Epithelial cell of prostate (primary cell): ENCODE results near the gene ADGRD1.

ENCODE experiments used
- DNase-seq: peaks from one replicate; pipeline ENCODE4 v3.0.0-alpha.2; 2011; ENCODE audit warnings: low read depth, low spot score
- H3K27ac ChIP-seq: fragments of 450-650 bp; 2 replicates; pipeline ENCODE4 v1.5.1; 2017; ENCODE audit warnings: mild to moderate bottlenecking

Gene ADGRD1

DNA sequence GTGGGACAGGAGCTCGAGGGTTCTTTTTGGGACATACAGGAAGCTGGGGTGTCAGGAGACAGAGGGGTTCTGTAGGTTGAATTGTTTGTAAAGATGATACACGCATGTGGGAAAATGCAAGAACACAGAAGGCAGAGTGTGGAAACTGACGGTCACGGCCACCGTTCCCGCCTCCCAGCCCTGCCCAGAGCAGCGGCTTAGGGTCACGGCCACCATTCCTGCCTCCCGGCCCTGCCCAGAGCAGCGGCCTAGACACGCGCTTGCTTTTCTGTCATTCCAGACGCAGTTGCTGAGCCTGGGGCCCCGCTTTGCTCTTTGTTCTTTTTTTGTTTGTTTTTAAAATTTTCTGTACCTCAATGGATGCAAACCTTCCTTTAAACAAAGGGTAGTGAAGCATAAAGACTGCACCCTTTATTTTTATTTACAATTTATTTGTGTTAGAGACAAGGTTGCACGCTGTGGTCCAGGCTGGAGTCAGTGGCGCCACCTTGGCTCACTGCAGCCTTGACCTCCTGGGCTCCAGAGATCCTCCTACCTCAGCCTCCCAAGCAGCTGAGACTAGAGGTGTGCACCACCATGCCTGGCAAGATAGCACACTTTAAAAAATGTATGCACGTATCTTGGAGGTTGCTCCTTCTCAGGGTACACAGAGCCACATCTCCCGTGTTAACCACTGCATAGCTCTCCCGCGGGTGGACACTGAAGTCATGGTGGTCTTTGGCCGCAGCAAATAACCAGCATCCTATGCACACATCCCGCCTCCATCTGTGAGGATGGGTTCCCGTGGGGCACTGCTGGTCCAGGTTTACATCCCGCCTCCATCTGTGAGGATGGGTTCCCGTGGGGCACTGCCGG, 142.3 kb downstream of the ADGRD1 start:
- DNase-seq = no peak
- H3K27ac ChIP-seq = no peak overlapping the region

- H3K27ac ChIP-seq = no peak overlapping the region
- no peak for DNase-seq
These were observed 143.0 kb downstream of the ADGRD1 start for GRCh38 chr12:131096681-131097181.

- H3K27ac ChIP-seq = no peak overlapping the region
- DNase-seq = no peak
These were observed 143.8 kb downstream of the ADGRD1 start for GRCh38 chr12:131097202-131098177.

- no peak overlapping the region for H3K27ac ChIP-seq
- DNase-seq = no peak
These were observed 144.7 kb downstream of the ADGRD1 start for GRCh38 chr12:131098178-131098981.

GRCh38 chr12:131100031-131100674, 146.4 kb downstream of the ADGRD1 start:
- H3K27ac ChIP-seq = no peak overlapping the region
- DNase-seq = no peak

DNA sequence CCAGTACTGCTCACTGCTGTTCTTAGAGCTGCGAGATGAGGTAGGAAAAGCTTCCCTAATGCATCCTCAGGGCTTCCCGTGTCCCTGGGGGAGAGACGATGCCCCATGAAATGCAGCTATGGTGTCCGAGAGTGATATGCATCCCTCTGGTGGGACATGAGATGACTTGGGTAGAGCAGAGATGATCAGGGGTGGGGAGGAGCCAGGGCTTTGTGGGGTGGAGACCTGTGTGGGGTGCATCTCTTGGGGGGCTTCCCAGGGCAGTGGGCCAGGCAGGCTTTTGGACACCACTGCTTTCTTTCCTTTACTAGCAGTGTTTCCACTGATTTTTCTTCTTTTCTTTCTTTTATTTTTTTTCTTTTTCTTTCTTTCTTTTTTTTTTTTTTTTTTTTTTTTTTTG, 147.3 kb downstream of the ADGRD1 start:
- no peak overlapping the region for H3K27ac ChIP-seq
- no peak for DNase-seq

DNA sequence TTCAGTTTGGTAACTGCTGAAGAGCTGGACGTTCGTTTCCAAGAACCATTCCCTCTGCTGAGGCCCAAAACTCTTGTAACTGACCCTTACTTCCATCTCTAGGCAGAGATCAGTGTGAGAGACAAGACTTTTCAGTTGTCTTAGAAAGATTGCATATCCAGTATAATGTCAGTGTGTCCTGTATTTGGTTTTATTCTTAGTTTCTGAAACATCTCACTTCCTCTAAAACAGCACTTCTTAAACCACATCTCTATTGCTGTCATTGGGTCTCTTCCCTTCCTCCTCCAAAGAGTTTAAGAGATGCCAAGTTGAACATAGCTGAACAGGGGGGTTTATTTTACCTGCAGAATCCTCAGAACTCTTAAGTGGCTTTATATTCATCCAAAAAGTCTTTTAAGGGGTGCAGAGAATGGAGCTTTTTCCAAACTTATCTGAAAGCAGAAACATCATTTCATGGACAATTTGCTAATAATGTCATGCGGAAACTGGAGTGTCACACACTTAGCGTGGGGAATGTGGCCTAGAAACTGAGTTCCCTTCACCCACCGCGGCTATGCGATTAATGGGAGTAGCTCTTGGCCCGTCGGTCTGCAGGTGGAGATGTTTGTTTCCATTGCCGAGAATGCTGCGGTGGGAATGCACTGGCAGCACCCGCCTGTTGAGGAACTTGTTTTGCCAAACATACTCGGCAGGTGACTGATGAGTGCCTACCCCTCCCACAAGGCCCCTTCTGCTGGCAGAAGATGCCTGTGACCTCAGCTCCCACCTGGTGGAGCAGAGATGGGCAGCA, 148.2 kb downstream of the ADGRD1 start:
- no peak overlapping the region for H3K27ac ChIP-seq
- DNase-seq = no peak

DNA sequence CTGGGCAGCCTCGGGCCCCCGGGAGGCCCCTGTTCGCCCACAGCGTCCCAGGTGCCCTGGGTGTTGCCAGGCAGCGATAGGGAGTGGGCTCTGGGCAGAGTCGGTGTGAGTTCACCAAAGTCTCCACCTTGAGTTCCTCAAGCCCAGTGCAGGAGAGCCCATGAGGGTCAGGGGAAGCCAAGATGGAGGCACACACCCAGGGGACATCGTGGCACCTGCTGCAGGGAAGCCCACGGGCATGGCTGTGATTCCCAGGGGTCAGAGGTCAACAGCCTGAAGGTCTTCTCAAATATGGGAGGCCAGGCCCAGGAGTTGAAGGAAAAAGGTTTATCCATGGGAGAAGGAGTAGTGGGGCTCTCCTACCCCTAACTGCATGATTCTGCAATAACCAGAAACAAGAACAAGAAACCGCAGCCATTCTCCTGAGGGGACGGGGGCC, 148.8 kb downstream of the ADGRD1 start:
- H3K27ac ChIP-seq = no peak overlapping the region
- DNase-seq = no peak

GRCh38 chr12:131102991-131103668, 149.4 kb downstream of the ADGRD1 start:
- no peak overlapping the region for H3K27ac ChIP-seq
- no peak for DNase-seq

- no peak overlapping the region for H3K27ac ChIP-seq
- no peak for DNase-seq
These were observed 150.2 kb downstream of the ADGRD1 start for GRCh38 chr12:131103669-131104462.

- H3K27ac ChIP-seq = no peak overlapping the region
- no peak for DNase-seq
These were observed 151.0 kb downstream of the ADGRD1 start for GRCh38 chr12:131104463-131105350.

GRCh38 chr12:131105351-131105735, 151.6 kb downstream of the ADGRD1 start:
- no peak for DNase-seq
- H3K27ac ChIP-seq = no peak overlapping the region

DNA sequence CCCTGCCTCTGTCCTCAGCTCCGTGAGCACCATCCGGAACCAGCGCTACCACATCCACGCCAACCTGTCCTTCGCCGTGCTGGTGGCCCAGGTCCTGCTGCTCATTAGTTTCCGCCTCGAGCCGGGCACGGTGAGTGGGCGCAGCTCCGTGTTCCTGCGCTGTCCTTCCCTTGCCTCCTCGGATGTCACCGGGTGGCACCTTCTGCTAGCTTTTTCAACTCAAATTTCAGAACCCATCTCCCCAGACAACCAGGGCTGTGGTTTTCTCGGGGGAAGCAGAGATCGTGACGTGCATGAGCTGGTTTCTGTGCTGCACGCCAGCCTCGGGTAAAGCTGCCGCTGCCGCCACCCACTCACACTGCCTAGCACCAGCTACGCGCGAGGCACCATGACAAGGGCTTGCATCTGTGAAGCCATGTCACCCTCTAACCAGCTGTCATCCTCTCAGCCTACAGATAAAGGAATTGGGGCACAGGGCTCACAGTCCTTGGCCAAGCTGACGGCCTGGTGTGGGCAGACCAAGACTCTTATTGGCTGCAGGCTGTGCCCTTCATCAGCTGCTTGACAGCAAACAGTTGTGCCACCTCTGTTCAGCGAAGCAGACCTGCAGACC, 152.1 kb downstream of the ADGRD1 start:
- H3K27ac ChIP-seq = no peak overlapping the region
- no peak for DNase-seq

- no peak for DNase-seq
- no peak overlapping the region for H3K27ac ChIP-seq
These were observed 152.7 kb downstream of the ADGRD1 start for GRCh38 chr12:131106349-131106941.

GRCh38 chr12:131108177-131108955, 154.7 kb downstream of the ADGRD1 start:
- DNase-seq = no peak
- H3K27ac ChIP-seq = no peak overlapping the region
